Suprapubic skin (tissue), 4 donors: Measurements from ENCODE around the gene ZC3HAV1. TPM values are rescaled to one million over a fixed set of nuclear protein-coding genes. Genes with fewer than 3 reads are reported as not detected.
"Not testable (repeated sequence)": the region's sequence is repeated elsewhere in the genome, so short reads cannot be mapped to it uniquely, and the experiment has no call there.

Source experiments
- DNase-seq, 2 donors: peaks; one replicate each; pipeline ENCODE4 v3.0.0-alpha.2; 2019; ENCODE audit warnings: low spot score in 2 of 2
- H3K27ac ChIP-seq: fragments of 200-600 bp; sonication (generic); one replicate; pipeline ENCODE4 v1.5.1; 2019
- H3K27me3 ChIP-seq: fragments of 200-600 bp; sonication (generic); one replicate; pipeline ENCODE4 v1.5.1; 2019
- H3K36me3 ChIP-seq: fragments of 200-600 bp; sonication (generic); one replicate; pipeline ENCODE4 v1.5.1; 2019
- H3K4me1 ChIP-seq: fragments of 200-600 bp; sonication (generic); one replicate; pipeline ENCODE4 v1.5.1; 2019
- H3K4me3 ChIP-seq: fragments of 200-600 bp; sonication (generic); one replicate; pipeline ENCODE4 v1.5.1; 2019; ENCODE audit warnings: mild to moderate bottlenecking
- H3K9me3 ChIP-seq: fragments of 200-600 bp; sonication (generic); one replicate; pipeline ENCODE4 v1.5.1; 2019
- EP300 ChIP-seq: sonication (generic); formaldehyde crosslinking; IDR thresholded peaks from one replicate; pipeline ENCODE4 v1.6.1; 2017; ENCODE audit warnings: antibody characterized with exemption
- POLR2A ChIP-seq, 2 donors: fragments of 450-650 bp; IDR thresholded peaks; one replicate each; pipeline ENCODE4 v1.6.1; 2017; ENCODE audit warnings: antibody characterized with exemption in 2 of 2, mild to moderate bottlenecking in 2 of 2, moderate library complexity in 2 of 2
- POLR2AphosphoS5 ChIP-seq, 3 donors: sonication (generic); formaldehyde crosslinking; IDR thresholded peaks; one replicate each; pipeline ENCODE4 v1.6.1; 2017; ENCODE audit warnings: antibody characterized with exemption in 3 of 3
- WGBS: methylation state at CpG from one replicate; pipeline ENCODE4 v1.1.5; 2018; 5-methylcytosine and 5-hydroxymethylcytosine counted together
- total RNA-seq, 4 donors: library from RNA; depleted of rRNA; stranded (reverse); fragments of >200 nt; gene quantifications; one replicate each; pipeline ENCODE4 v1.1.0, GENCODE V29; 2016
- TF ChIP-seq, protein P1 (sequence below), 2 donors: fragments of 200-600 bp in 1 of 2; fragments of 450-650 bp in 1 of 2; sonication (generic) in 1 of 2; IDR thresholded peaks; one replicate each; pipeline ENCODE4 v1.5.1; 2016 to 2019; ENCODE audit warnings: antibody characterized with exemption in 2 of 2, mild to moderate bottlenecking in 1 of 2, moderate library complexity in 1 of 2

Gene ZC3HAV1
- total RNA-seq, 4 donors from 2014 or later, result 27.0 to 34.4 (median 29.8) TPM

GRCh38 chr7:139131601-139132041 lies 22.1 kb upstream of the ZC3HAV1 start:
- WGBS, result 47% methylated on average over 2 of the region's 2 CpGs
- no peak overlapping the region for H3K27ac ChIP-seq

DNA sequence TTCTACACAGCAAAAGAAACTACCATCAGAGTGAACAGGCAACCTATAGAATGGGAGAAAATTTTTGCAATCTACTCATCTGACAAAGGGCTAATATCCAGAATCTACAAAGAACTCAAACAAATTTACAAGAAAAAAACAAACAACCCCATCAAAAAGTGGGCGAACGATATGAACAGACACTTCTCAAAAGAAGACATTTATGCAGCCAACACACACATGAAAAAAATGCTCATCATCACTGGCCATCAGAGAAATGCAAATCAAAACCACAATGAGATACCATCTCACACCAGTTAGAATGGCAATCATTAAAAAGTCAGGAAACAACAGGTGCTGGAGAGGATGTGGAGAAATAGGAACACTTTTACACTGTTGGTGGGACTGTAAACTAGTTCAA lies 20.3 kb upstream of the ZC3HAV1 start:
- not testable (repeated sequence) for H3K27ac ChIP-seq, H3K36me3 ChIP-seq, H3K9me3 ChIP-seq, H3K27me3 ChIP-seq, DNase-seq, H3K4me3 ChIP-seq
- H3K4me1 ChIP-seq, result peaks cover 15% of the 10 kb centered on the region
- WGBS, result 93% methylated on average over 2 of the region's 2 CpGs

More at GRCh38 chr7:139131601-139132041, 22.1 kb upstream of the ZC3HAV1 start:
- no peak for DNase-seq
- Histone ChIP-seq H3K4me1 (peaks cover 15% of the 10 kb centered on the region), H3K36me3 (no peaks in the 10 kb centered on the region), H3K4me3 (no peak overlapping the region), H3K9me3 (no peaks in the 10 kb centered on the region), H3K27me3 (no peaks in the 10 kb centered on the region)
- TF ChIP-seq, protein P1, sequence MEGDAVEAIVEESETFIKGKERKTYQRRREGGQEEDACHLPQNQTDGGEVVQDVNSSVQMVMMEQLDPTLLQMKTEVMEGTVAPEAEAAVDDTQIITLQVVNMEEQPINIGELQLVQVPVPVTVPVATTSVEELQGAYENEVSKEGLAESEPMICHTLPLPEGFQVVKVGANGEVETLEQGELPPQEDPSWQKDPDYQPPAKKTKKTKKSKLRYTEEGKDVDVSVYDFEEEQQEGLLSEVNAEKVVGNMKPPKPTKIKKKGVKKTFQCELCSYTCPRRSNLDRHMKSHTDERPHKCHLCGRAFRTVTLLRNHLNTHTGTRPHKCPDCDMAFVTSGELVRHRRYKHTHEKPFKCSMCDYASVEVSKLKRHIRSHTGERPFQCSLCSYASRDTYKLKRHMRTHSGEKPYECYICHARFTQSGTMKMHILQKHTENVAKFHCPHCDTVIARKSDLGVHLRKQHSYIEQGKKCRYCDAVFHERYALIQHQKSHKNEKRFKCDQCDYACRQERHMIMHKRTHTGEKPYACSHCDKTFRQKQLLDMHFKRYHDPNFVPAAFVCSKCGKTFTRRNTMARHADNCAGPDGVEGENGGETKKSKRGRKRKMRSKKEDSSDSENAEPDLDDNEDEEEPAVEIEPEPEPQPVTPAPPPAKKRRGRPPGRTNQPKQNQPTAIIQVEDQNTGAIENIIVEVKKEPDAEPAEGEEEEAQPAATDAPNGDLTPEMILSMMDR (IDR thresholded peaks at IDR 0.05), result no peak
- TF ChIP-seq EP300 (no peak), POLR2A (IDR thresholded peaks at IDR 0.05) (no peak), POLR2AphosphoS5 (IDR thresholded peaks at IDR 0.05) (no peak)

GRCh38 chr7:139127648-139128047 lies 18.1 kb upstream of the ZC3HAV1 start:
- no peaks in the 10 kb centered on the region for H3K36me3 ChIP-seq
- no peak overlapping the region for H3K27ac ChIP-seq
- H3K9me3 ChIP-seq, result no peaks in the 10 kb centered on the region
- TF ChIP-seq POLR2AphosphoS5 (IDR thresholded peaks at IDR 0.05) (no peak), POLR2A (IDR thresholded peaks at IDR 0.05) (no peak)
- TF ChIP-seq, protein P1 (IDR thresholded peaks at IDR 0.05), result no peak
- WGBS, result 72% methylated on average over 4 of the region's 4 CpGs
- no peak overlapping the region for H3K4me3 ChIP-seq
- peaks cover 14% of the 10 kb centered on the region for H3K27me3 ChIP-seq
- DNase-seq, result no peak
- H3K4me1 ChIP-seq, result no peaks in the 10 kb centered on the region

GRCh38 chr7:139125657-139126056 lies 16.1 kb upstream of the ZC3HAV1 start:
- H3K4me3 ChIP-seq, result no peak overlapping the region
- no peaks in the 10 kb centered on the region for H3K4me1 ChIP-seq
- 88% methylated on average over 7 of the region's 7 CpGs for WGBS
- no peak overlapping the region for H3K27ac ChIP-seq
- H3K9me3 ChIP-seq, result no peaks in the 10 kb centered on the region
- DNase-seq, result no peak
- peaks cover 14% of the 10 kb centered on the region for H3K27me3 ChIP-seq
- no peak for TF ChIP-seq POLR2A (IDR thresholded peaks at IDR 0.05)
- no peak for TF ChIP-seq POLR2AphosphoS5 (IDR thresholded peaks at IDR 0.05)
- TF ChIP-seq, protein P1 (IDR thresholded peaks at IDR 0.05), result no peak
- TF ChIP-seq EP300, result no peak
- no peaks in the 10 kb centered on the region for H3K36me3 ChIP-seq

DNA sequence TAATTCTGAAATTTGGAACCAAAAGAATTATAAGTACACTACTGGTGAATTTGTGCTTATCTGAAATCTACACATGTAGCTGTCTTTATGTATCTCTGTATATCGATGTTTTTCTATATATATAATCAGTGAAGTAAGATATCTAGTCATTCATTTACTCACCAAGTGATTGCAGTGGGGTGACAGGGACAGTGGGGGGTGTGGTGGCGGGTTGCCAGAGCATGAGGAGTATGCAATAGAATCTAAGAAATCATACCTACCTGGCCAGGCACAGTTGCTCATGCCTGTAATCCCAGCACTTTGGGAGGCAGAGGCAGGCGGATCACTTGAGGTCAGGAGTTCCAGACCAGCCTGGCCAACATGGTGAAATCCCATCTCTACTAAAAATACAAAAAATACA lies 15.5 kb upstream of the ZC3HAV1 start:
- not testable (repeated sequence) for DNase-seq, H3K36me3 ChIP-seq, H3K4me1 ChIP-seq, H3K4me3 ChIP-seq, H3K9me3 ChIP-seq, H3K27ac ChIP-seq
- WGBS, result 82% methylated on average over 3 of the region's 3 CpGs
- H3K27me3 ChIP-seq, result peaks cover 14% of the 10 kb centered on the region

DNA sequence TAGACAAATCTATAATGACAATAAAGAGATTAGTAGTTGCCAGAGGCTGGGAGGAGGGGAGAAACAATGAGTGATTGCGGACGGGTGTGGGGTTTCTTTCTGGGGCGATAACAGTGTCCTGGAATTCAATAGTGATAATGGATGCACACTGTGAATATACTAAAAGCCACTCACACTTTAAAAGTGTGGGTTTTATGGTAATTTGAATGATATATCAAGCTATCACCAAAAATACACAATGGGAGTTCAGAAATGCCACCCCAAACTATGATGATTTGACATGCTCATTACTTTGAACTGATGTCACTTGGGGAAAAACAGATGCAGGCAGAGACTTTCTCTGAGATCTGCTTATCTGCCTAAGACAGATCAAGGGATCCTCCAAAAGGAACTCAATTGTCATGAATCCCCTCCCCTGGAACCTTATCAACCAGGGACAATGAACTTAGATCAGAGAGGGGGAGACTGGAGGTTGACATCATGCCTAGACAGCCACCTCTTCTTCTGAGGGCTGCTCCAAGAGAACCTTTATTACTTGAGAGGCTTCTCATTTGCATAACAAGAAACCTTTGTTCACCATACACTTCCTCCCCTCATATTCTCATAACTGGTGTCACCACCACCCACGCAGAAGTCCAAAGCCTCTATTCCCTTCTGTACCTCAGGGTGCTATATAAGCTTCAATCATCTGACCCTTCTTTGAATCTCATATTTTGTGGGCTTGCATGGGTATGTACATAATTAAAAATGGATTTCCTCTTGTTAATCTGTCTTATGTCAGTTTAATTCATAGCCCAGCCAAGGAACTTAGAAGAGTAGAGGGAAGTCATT lies 14.8 kb upstream of the ZC3HAV1 start:
- H3K4me1 ChIP-seq, result no peaks in the 10 kb centered on the region
- H3K36me3 ChIP-seq, result no peaks in the 10 kb centered on the region
- H3K27me3 ChIP-seq, result peaks cover 14% of the 10 kb centered on the region
- no peak for TF ChIP-seq POLR2A (IDR thresholded peaks at IDR 0.05)
- TF ChIP-seq, protein P1 (IDR thresholded peaks at IDR 0.05), result no peak
- TF ChIP-seq EP300, result no peak
- no peak for TF ChIP-seq POLR2AphosphoS5 (IDR thresholded peaks at IDR 0.05)
- H3K27ac ChIP-seq, result no peak overlapping the region
- 85% methylated on average over 4 of the region's 4 CpGs for WGBS
- H3K9me3 ChIP-seq, result no peaks in the 10 kb centered on the region
- no peak for DNase-seq
- no peak overlapping the region for H3K4me3 ChIP-seq
